ENCODE results near the gene NUDT10.
"Not testable (repeated sequence)": the region's sequence is repeated elsewhere in the genome, so short reads cannot be mapped to it uniquely, and the experiment has no call there.

Gene NUDT10

GRCh38 chrX:51332188-51332942 lies at the start of gene NUDT10:
TSS of gene NUDT10 (plus strand) at chrX:51332822. CDS start at chrX:51332966, 144 bp downstream.
- DNase-seq (ENCODE audit: low read depth in 1 of 2, low spot score in 1 of 2): peak in 1 of 2 donors; percentile 8

GRCh38 chrX:51292421-51292820 lies 40.2 kb upstream of the NUDT10 start:
- DNase-seq (ENCODE audit: low read depth in 1 of 2, low spot score in 1 of 2): no peak

GRCh38 chrX:51296138-51296537 lies 36.5 kb upstream of the NUDT10 start:
- DNase-seq (ENCODE audit: low read depth in 1 of 2, low spot score in 1 of 2): no peak

GRCh38 chrX:51316271-51316670 lies 16.4 kb upstream of the NUDT10 start:
- DNase-seq (ENCODE audit: low read depth in 1 of 2, low spot score in 1 of 2): no peak

- not testable (repeated sequence) for DNase-seq (ENCODE audit: low read depth in 1 of 2, low spot score in 1 of 2)
These were observed 542 bp downstream of the NUDT10 start for GRCh38 chrX:51332943-51333785.

GRCh38 chrX:51334276-51334675 lies 1.7 kb downstream of the NUDT10 start:
- no peak for DNase-seq (ENCODE audit: low read depth in 1 of 2, low spot score in 1 of 2)

GRCh38 chrX:51336584-51336983 lies 4.0 kb downstream of the NUDT10 start:
- peak in 1 of 2 donors; percentile 17 for DNase-seq (ENCODE audit: low read depth in 1 of 2, low spot score in 1 of 2)

- DNase-seq (ENCODE audit: low read depth in 1 of 2, low spot score in 1 of 2): no peak
These were observed 28.6 kb downstream of the NUDT10 start for GRCh38 chrX:51361251-51361650.

- no peak for DNase-seq (ENCODE audit: low read depth in 1 of 2, low spot score in 1 of 2)
These were observed 44.0 kb downstream of the NUDT10 start for GRCh38 chrX:51376672-51377071.

Measured in activated CD4-positive, alpha-beta T cell treated with anti-CD3 and anti-CD28 coated beads, Interleukin-2, amount 50 U/mL, for 24 hours (primary cell).